GM18526 (cell line): ENCODE measurements around the gene MAPRE2.

Experiments used
- POLR2A ChIP-seq: IDR thresholded peaks from 3 replicates; pipeline ENCODE4 v1.6.1; 2011; ENCODE audit not compliant: insufficient read length; ENCODE audit errors: extremely low read depth

The MAPRE2 gene

DNA sequence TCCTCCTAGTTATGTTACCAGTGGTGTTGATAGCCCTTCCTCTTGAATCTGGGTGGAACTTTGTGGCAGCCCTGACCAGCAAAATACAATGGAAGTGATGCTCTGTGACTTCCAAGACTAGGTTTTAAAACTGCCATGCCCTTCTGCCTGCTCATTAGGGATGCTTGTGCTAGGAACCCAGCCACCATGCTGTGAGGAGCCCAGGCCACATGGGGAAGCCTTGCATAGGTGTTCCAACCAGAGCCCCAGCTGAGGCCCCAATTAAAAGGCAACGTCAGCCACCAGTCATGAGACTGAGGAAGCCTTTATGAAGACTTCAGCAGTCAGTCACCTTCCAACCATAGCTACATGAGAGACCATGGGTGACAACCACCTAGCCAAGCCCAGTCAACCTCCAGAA is 14.0 kb upstream of the MAPRE2 start:
- TF ChIP-seq POLR2A, result no peak

DNA sequence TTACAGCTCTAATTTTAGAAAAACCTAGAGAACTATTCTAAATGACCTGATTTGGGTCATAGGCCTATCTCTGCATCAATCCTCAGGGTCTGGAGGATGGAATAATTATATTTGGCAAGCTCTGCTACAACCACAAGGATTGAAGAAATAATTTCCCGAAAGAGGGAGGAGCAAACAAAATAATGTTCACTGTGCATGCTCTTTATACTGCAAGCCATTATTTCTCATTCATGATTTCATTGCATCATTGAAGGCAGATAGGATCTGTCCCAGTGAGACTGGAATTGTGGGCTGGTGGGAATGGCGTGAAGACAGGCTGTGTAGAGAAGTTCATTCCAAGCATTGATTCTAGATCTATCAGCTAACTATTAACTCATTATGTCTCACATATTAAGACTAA is 12.7 kb upstream of the MAPRE2 start:
- no peak for TF ChIP-seq POLR2A

DNA sequence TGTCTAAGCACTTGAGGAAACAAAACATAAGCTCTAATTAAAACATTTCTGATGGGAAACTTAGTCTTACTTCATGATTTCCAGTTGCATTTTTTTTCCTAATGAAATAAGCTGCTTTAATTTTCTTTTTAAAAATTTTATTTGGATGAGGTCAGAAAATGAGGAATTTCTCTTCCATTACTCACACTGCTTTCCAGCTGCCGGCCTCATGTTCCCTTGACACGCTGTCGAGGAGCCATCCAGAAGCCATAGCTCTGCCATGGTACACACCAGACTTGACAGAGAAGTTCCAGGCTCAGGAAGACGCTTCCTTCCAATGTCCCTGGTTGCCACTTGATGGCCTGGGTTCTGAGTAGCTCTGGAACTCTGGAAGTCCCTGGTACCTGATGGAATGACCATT is 12.1 kb upstream of the MAPRE2 start:
- no peak for TF ChIP-seq POLR2A

DNA sequence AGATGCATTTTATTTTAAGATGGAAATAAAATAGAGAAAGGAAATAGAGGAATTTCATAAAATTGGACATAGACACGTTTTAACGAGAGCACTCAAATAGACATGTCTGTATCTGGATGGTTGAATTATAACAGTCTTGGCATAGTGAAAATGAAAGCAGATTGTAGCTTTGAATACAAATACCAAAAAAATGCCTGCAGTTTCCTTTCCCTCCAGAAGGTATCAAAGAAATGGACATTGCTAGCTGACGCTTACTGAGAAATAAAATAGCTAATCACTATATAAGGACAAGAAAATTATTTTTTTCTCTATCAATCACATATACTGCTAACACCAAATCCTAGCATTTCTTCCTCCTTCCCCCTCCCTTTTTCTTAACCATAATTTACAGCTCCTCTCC is 11.4 kb upstream of the MAPRE2 start:
- no peak for TF ChIP-seq POLR2A

DNA sequence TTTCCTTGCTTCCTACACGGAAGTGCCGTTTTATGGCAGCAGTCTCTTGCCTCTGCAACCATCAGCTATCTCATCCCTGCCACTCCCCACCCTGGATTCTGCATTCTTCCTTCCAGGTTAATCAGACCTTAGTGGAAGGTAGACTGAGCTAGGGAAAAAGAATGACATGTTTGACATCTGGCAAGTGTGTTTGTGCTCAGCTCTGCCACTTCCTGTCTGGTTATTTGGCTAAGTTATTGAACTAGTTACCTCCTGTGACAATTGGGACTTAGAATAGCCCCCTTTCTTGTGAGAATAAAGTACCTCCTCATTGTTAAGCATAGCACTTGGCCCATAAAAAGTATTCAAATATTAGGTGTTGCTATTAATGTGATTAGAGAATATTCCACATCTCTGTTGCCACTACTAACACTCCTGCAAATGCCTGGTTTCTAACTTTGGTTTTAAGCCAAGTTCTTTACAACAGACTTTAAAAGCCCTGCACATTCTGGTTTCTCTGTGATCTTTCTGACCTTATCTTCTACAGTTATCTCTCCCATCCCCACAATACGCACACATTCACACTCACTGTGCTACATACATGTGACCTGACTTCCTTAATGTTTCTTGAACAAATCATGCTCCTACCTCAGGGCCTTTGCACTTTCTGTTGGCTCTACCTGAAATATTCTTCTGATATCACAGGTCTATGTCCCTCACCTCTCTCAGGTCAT is 10.8 kb upstream of the MAPRE2 start:
- no peak for TF ChIP-seq POLR2A

DNA sequence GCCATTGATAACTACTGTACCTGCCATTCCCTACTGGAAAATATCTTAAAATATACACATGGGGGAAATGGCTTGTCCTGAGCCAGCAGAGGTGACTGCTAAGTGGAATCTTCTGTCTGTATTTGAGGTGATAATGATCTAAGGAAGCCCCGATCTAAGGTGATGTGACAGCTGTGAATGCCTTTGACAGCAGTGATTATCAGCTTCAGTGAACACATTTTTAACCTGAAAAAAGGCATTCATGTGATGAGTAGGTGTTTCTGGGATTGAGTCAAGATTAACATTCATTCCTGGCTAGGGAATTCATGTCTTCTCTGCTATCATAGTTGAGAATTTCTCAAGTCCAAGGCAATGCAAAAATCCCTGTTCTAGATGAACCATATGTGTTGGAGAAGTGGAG is 9.1 kb upstream of the MAPRE2 start:
- TF ChIP-seq POLR2A, result no peak

DNA sequence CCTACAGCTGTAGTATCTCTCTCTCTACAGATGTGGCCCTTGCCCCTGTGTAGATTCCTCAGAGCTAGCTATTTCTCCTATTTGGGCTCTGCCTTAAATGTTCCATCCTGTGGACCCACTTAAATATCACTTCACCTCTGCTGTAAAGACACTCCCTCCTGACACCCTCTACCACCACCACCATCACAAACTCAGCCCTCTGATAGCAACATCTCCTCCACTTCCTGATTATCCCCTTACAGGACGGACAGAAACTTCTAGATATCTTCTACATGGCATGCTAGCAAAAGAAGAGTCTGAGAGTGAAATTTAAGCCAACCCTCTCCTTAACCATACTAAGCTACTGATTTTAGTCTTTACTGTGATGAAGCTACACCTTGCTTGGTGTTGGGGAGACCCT is 3.2 kb upstream of the MAPRE2 start:
- TF ChIP-seq POLR2A, result no peak

DNA sequence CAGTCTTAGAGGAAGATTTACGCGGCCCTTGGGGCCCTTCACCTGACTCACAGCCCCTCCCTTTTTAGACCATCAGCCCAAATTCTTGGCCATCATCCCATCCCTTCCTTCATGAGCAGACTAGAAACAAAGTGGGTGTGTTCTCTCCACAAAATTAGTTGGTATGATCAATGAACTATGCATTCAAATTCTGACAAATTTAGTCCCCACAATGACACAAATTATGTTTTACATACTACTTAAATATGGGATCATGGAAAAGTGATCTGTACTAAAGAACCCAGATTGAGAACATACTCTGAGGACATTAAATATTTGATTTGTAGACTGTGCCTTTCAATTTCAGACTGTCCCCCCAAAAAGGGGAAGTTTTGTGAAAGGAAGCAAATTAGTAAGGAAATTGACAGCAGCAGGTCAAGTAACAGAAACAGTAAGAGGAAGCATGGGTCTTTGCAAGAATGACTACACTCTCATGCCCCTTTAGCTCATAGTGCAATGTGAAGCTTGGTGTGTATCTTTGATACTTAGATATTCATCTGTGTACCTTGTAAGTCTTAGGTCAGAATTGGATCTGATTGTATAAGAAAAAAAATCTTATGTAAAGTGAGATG is 2.2 kb upstream of the MAPRE2 start:
- TF ChIP-seq POLR2A, result no peak

DNA sequence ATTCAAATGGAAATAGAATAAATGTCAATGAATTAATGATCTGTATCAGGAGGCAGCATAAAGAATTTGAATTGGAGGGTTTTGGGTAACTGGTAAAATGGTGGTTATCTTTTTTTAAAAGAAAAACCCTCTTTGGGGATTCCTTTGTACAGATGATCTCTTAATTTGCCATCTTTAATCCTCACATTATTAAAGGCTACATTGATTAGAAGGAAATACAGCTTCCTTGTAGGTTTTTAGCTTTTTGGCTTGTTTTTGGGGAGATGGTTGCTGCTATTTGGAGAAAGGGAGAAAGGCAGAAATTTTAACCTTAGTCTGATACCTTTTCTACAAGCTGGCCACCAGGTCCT is 600 bp upstream of the MAPRE2 start:
- TF ChIP-seq POLR2A, result no peak

DNA sequence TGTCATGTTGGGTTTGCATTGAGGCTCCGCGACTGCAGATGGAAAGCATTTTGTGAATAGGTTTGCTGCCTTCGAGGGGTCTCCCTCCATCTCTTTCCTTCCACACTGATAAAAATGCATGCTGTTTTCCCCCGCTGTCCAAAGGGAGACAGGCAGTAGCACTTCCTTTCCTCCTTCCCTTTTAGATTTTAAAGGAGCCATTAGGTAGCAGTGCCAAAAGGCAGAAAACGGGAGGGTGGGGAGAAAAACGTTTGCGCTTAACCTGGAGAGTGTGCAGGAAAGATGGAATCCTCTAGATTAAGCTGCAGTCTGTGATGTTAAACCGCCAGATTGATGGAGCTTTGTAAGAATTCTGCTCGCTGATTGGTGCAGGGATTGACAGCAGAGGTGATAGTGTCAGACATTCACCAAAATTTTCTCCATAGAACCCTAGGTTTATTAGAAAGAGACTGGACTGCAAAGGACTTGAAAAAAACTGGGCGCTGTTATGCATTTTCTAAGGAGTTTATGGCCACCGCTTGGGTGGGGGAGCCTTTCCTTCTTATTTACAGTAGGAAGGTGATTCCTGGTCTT is 688 bp downstream of the MAPRE2 start:
- no peak for TF ChIP-seq POLR2A

DNA sequence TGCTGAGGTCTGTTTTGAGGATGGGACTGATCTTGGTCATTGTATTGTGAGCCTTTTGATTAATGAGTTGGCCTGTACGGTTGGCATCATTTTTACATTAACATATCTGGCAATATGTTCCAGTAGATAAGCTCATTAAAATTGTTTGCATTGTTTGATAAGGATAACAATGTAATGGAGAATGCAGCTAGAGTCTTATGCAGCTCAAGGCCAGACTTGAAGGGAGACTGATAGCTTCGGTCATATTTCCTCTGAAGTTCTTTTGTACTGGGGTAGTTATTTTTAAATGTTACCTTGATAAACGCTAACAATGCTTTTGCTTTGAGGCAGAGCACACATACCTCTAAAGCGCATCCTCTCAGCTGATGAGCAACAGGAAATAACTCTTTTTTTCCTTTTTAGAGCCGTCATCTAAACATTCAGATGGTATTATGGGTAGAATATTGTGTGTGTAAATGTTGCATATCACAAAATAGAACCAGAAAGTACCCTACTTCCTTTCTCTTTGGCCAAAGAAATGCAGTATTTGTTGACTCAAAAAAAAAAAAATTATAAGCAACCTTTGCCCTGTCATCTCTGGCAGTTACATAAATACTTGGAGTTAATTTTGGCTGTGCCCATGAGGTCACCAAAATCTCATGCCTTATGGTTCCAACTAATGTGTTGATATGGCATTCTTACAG is 1.3 kb downstream of the MAPRE2 start:
- TF ChIP-seq POLR2A, result no peak

DNA sequence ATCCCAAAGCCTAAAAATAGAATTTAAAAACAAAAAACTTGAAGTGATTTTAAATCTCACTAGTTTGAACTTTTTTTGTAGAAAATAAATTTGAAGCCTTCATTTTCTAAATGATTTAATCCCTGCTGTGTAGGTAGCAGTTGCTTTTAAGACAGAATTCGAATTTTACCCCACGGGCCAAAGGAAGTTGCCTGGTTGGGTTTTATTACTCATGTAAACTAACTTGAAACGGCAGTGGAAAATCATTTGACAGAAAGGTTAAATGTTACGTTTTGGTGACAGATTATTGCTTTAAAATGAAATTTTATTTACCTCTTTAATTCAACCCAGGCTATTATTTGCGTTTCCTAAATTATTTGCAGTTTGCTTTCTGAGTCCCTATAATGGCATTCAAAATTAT is 2.0 kb downstream of the MAPRE2 start:
- TF ChIP-seq POLR2A, result no peak

DNA sequence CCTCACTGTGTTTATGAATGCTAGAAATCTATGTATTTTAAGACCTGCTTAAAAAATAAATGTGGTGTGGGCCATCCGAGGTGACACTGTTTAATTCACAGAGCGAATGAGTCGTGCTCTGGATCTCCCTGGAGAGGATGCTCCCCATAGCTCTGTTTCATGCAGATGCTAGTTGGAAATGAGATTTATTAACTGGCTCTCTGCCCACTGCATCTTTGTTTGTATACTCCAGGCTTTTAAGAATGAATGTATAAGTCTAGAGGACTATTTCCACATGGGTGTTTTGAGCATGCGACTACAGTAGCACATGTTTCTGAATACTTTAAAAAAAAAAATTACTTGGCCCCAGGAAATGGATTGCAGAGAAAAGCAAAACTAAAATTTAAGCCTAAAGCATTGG is 3.9 kb downstream of the MAPRE2 start:
- no peak for TF ChIP-seq POLR2A

DNA sequence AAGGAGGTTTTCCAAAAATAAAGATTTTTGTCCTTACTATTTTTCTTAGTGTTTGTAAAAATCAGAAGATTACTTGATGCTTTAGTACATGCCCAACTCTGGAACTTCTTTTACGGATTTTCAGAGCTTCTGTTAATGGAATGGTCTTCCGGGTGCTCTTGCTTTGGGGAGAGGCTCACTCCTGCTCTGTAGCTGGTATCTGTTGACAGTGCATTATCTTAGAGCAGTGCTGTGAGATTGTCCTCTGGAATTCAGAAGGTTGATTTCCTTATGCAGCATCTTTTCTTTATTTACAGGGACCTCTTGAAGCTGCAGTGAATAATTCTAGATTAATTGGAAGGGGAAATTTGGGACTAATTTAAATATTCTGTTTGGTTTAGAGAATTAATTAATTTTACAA is 4.6 kb downstream of the MAPRE2 start:
- TF ChIP-seq POLR2A, result no peak

DNA sequence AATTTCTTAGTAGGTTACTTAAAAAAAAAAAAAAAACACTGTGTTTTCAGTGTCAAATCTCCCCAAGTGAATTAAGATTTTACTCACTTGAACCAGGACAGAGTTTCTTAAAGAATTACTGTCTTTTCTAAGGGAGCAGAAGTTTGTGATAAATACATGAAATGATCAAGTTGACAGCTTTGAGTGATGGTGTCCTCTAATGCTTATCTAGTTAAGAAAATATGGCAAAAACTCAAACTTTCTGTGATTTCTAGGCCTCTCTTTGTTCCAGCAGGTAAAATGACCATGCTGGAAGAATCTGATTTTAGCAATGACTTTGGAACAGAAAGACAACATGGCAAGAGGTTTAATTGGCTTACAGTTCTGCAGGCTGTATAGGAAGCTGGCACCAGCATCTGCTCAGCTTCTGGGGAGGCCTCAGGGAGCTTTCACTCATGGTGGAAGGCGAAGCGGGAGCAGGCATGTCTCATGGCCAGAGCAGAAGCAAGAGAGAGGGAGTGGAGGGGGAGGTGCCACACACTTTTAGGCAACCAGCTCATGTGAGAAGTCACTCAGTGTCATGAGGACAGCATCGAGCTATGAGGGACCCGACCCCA is 6.6 kb downstream of the MAPRE2 start:
- no peak for TF ChIP-seq POLR2A

DNA sequence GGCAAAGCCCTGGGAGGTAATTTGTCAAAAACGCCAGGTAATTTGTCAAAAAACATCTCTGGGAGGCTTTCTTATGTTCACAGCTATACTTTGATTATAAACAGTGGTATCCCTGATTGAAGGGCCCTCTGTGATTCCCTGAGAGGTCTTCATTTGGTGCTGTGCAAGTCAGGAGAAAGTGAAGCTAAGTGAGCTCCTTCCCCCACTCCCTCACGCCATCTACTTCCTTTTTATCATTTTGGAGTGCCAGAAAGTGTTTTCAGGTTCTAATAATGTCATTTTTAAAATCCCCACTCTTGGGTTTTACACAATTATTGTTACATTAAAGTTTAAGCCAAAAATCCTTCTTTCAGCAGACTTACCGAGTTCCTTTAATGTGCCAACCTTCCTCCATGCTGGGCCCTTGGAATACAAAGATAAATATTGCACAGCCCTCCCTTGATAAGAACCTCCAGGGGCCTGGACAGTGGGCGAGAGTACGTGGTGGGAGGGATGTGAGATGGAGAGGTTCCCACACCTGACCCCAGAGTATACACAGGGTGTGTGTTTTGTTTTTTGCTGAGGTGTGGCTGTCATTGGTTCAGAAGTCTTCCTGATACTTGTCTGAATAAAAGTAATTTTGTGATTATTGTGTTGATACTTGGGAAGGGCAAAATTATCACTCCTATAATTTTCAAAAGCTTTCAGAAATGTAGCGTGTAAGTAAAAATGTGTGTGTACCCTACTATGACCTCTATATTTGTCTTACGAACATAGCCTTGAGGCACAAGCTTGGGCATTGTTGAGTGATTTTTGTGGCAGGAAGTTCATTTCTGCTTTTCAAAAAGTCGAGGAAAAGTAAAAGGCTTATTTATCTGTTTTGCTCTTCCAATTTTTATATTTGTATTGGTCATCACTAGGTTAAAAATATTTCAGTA is 8.2 kb downstream of the MAPRE2 start:
- TF ChIP-seq POLR2A, result no peak
